GM21786 (cell line): ENCODE results near the gene EPX.
A peak's percentile ranks its signal among the peaks of the same experiment; 100 is the strongest.

Experiments used
- ATAC-seq: cut with Tn5 transposase; IDR thresholded peaks from one replicate; pipeline ENCODE4 v1.9.1; 2021; ENCODE audit not compliant: unreplicated experiment

The EPX gene

GRCh38 chr17:58184986-58185761 lies 7.4 kb upstream of the EPX start:
- no peak for ATAC-seq

GRCh38 chr17:58186591-58186990 lies 5.9 kb upstream of the EPX start:
- no peak for ATAC-seq

GRCh38 chr17:58187063-58187462 lies 5.5 kb upstream of the EPX start:
- ATAC-seq: no peak

GRCh38 chr17:58187675-58188074 lies 4.9 kb upstream of the EPX start:
- ATAC-seq: no peak

DNA sequence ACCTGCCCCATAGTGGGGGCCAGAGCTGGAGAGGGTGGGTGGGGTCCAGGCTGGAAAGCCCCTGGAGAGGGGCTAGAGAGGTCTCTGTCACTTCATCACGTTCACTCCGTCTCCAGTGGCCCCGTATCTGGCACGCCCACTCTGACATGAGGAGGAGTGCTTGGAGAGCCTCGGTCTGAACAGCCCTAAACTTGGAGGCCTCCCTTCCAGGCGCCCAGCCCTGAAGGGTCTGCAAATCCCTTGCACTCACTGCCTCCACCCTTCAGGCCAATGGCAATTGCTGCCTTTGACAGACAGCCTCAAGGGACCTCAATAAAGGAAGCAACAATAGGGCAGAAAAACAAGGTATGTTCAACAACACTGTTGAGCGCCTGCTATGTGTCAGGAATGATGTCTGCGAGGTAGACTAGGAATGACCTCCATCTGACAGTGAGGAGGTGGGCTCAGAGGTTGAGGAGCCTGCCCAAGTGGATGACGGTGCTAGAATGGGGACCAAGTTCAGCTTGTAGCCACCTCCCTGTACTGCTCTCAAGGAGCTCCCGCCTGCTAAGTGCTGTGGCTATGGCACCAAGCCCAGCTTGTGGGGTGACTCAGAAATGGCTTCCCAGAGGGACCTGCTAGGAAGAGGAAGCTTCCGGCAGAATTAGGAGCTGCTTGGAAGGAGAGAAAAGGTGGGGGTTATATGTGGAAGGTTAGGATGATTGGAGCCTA lies 2.9 kb upstream of the EPX start:
- ATAC-seq: no peak

- no peak for ATAC-seq
These were observed 1.2 kb upstream of the EPX start for GRCh38 chr17:58191241-58191896.

DNA sequence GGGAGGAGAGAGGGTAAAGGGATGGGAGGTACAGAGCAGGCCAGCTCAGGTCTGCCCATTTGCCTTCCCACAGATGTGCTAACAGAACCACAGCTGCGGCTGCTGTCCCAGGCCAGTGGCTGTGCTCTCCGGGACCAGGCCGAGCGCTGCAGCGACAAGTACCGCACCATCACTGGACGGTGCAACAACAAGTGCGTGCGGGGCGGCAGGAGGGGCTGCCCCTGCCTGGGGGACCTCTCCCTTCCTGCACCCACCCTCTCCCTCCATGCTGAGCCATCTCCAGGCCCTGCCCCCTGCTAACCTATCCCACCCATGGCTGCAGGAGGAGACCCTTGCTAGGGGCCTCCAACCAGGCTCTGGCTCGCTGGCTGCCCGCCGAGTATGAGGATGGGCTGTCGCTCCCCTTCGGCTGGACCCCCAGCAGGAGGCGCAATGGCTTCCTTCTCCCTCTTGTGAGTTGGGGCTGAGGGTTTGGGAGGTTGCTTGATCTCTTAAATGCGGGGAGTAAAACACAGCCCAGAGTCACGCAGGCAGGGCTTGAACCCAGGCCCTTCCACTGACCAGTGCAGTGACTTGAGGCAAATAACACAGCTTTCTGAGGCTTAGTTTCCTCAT lies 1.2 kb downstream of the EPX start:
- ATAC-seq: no peak

DNA sequence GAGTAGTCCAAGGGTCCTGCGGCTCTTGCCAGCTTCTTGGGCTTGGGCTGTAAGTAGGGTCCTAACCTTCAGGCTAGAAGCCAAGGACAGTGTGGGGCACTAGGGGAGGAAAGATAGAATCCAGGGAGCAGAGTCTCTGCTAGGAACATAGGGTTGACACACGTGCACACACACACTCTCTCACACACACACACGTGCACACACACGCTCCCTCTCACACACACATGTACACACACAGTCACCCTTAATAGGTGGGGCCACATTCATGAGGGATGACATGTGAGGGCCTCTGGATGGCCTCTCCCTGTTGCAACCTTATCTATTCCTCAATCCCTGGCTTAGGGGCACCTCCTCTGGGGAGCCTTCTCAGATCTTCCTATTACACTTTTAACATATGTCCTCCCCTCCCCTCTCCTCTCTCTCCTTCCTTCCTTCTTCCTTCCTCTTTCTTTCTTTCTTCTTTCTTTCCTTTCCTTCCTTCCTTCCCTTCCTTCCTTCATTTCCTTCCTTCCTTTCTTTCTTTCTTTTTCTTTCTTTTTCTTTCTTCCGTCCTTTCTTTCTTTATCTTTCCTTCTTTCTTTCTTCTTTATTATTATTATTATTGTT lies 3.1 kb downstream of the EPX start:
- no peak for ATAC-seq

- ATAC-seq: no peak
These were observed 4.1 kb downstream of the EPX start for GRCh38 chr17:58196610-58197009.

DNA sequence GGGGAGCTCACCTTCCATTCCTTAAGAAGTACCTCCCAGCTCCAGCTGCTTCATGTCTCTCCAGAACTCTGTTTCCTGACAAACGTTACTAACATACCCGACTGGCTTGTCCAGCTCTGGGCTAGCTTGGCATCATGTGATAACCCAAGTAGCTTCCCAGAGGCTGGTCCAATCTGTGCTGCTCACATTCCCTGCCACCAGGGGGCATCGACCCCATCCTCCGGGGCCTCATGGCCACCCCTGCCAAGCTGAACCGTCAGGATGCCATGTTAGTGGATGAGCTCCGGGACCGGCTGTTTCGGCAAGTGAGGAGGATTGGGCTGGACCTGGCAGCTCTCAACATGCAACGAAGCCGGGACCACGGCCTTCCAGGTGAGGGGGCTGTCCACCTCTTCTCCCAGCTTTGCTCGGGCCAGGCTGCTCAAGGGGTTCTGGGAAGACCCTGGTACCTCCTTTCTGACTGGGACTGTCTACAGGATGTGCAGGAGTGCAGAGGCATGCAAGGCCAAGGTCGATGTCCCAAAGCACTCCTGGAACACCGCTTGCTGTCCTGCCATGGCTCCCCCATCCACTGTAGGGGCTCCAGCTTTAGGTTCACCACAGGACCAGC lies 7.6 kb downstream of the EPX start:
- no peak for ATAC-seq

DNA sequence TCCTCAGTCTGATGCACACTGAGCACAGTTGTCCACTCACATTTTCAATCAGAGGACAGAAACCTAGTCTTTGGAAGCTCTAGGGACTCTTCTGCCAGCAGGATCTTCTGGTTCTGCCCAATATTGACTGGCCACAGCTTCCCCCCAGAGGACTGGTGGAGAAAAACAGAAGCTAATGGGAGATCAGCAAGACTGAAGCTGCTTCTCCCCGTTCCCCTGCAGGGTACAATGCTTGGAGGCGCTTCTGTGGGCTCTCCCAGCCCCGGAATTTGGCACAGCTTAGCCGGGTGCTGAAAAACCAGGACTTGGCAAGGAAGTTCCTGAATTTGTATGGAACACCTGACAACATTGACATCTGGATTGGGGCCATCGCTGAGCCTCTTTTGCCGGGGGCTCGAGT lies 10.3 kb downstream of the EPX start:
- ATAC-seq: no peak

DNA sequence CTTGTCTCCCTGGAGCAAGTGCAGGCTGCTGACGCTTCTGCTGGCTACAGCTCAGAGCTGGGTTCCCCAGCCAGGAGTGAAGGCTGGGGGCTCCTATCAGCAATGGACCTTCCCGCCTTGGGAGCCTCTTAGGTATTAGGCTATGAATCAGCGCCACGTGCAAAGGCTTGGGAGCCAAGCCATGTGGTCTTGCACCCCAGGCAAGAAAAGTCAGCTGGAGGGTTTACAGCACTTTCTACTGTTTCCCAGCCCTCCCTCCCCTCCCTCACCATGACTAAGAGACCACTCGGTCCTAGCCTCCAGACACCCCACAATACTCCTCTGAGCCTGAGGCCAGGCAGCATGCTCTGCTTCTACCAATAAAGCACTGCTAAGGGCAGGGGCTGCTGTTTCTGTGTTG lies 12.3 kb downstream of the EPX start:
- no peak for ATAC-seq

DNA sequence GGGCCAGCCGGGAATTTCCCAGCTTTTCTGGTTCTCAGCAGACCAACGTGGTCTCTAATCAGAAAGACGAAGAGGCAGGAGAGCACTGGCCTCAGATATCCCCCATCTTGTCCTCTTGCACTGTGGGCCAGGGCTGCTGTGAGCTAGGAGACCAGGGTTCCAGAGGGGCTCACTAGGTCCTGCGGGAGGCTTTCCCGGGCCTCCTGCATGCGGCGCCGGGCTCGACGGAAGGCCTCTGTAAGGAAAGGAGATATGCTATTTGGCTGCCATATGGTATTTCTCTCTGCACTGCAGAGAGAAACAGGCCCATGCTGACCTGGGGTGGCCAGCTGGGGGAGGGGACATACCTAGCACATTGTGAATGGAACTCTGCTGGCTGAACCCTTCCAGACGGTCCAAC lies 13.4 kb downstream of the EPX start:
- ATAC-seq: no peak

DNA sequence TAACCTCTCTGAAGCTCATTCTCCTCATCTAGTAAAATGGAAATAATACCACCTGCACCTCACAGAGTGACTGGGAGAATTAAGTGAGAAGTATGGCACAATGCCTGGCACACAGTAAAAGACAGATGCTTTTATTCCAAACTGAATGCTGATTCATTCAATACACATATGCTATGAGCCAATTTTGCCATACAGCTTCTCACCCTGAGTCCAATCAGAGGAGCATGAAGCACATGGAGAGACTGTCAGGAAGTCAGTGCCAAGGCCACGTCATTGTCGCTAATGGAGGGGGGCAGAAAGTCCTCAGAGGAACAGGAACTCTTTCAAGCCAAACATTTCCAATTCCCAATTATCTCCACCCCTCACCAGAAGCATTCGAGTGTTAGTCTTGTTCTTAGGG lies 14.9 kb downstream of the EPX start:
- no peak for ATAC-seq

DNA sequence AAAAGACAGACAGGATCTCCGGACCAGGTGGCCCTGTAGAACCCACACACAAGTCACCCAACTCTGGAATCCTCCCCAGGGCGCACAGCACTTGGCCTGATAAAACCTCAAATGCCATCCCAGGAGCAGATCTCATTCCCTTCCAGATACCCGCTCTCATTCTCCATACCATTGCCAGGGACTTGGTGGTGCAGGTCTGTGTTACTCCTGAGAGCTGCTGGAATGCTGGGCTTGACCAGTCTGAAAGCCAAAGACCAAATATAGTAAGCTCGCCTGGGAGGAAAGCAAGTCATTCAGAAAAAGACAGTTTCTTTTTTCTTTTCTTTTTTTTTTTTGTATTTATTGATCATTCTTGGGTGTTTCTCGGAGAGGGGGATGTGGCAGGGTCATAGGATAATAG lies 15.8 kb downstream of the EPX start:
- ATAC-seq: no peak

GRCh38 chr17:58210922-58211321 lies 18.4 kb downstream of the EPX start:
- ATAC-seq: no peak

- no peak for ATAC-seq
These were observed 23.2 kb downstream of the EPX start for GRCh38 chr17:58215685-58216084.

DNA sequence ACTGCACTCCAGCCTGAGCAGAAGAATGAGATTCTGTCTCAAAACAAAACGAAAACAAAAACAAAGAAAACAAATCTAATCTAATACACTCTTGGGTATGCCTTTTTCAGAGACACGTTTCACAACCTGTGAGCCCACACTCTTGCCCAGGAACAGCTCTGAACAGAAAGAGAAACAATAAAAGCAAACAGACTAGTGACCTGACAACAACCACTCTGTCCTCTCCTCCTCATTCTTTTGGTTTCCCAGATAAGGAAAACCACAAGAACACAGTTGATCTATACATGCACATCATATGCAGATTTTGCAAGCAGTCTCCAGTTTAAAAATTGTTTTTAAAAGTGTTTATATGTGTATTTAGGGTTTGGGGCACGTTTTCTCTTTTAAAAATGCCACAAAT lies 25.2 kb downstream of the EPX start:
- ATAC-seq: no peak

GRCh38 chr17:58219007-58219788 lies 26.7 kb downstream of the EPX start, which contains the start of gene MKS1:
TSS of gene MKS1 (minus strand) at chr17:58219255. CDS start at chr17:58219230, 25 bp downstream.
- ATAC-seq: peak; percentile 97

- ATAC-seq: no peak
These were observed 27.3 kb downstream of the EPX start for GRCh38 chr17:58219789-58220183.
